ENCODE data around the gene MYOG.

DNA sequence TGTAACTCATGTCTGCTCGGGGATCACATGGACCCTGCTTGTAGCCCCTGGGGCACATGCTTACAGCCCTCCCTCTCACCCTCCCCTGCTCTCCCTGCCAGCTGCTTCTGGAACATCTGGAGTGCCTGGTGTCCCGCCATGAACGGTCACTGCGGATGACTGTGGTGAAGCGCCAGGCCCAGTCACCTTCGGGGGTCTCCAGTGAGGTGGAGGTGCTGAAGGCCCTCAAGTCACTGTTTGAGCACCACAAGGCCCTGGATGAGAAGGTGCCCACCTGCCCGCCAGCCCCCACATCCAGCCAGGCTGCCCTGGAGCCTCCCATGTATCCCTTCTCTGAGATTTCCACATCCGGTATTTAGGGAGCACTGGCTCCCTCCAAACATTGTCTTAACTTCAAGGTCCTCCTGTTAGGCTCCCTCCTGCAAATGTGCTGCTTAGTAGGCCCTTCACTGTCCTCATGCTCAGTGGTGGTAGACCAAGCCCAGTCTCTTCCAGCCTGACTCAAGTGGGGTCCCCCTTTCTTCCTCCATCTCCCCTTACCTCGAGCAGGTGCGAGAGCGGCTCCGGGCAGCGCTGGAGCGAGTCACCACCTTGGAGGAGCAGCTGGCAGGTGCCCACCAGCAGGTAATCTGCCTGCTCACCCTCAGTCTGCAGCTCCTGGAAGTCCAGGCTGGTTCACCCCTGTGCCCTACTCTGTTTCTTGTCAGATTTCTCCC, 41.8 kb downstream of the MYOG start:
- no peak for TF ChIP-seq EZH2 (IDR thresholded peaks at IDR 0.05; ENCODE audit: borderline replicate concordance, low read length)
- TF ChIP-seq, protein P1, sequence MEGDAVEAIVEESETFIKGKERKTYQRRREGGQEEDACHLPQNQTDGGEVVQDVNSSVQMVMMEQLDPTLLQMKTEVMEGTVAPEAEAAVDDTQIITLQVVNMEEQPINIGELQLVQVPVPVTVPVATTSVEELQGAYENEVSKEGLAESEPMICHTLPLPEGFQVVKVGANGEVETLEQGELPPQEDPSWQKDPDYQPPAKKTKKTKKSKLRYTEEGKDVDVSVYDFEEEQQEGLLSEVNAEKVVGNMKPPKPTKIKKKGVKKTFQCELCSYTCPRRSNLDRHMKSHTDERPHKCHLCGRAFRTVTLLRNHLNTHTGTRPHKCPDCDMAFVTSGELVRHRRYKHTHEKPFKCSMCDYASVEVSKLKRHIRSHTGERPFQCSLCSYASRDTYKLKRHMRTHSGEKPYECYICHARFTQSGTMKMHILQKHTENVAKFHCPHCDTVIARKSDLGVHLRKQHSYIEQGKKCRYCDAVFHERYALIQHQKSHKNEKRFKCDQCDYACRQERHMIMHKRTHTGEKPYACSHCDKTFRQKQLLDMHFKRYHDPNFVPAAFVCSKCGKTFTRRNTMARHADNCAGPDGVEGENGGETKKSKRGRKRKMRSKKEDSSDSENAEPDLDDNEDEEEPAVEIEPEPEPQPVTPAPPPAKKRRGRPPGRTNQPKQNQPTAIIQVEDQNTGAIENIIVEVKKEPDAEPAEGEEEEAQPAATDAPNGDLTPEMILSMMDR (IDR thresholded peaks at IDR 0.05; ENCODE audit: low read length): no peak
